NCI-H524 treated with DMSO at 0.1 percent for 48 hours (cell line): ENCODE results near the gene NRROS.
"Not testable (repeated sequence)": the region's sequence is repeated elsewhere in the genome, so short reads cannot be mapped to it uniquely, and the experiment has no call there.

ENCODE experiments used
- DNase-seq: peaks from one replicate; lab custom pipeline; 2025; lab: John Stamatoyannopoulos, UW

Gene NRROS

DNA sequence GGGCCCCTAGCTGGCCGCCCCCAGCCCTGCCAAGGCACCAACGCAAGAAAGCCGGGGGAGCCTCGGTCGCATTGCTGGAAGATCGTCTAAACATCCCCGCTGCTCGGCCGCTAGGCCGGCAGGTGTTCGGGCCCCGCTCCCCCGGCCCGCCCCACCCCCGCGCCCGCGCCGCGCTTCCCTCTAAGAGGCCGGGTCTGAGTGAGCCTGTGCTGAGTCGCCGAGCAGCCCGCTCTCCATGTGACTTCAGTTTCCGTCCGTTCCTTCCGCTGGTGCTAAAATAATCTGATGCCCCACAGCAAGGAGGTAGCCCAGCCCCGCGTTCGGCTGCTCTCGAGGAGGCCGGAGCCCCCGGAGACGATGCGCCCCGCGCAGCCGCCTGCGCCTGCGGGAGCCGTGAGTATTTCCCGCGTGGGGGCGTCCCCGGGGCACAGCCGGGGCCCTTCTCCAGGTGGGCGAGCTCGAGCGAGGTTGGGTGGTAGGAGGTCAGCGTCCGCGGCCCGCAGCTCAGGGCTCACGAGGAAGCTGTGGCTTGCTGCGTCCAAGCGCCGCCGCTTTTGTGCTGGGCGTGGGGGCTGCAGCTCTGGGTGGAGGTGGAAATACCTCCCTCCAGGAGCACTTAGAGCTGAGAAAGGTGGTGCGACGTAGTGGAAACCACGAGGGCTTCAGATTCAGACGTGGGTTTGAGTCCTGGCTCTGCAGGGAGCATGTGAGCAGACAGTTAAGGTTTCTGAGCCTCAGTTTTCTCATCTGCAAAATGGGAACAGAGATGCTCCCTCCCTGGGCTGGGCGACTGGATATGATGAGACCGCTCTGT is at the start of gene NRROS:
Gene NRROS, plus strand, starts transcription at position 212 of the 814 bp plus-strand sequence. CDS start 14,846 bp downstream, outside the sequence.
- DNase-seq: no peak

- no peak for DNase-seq
Measured at GRCh38 chr3:196590279-196590678, 49.2 kb upstream of the NRROS start.

DNA sequence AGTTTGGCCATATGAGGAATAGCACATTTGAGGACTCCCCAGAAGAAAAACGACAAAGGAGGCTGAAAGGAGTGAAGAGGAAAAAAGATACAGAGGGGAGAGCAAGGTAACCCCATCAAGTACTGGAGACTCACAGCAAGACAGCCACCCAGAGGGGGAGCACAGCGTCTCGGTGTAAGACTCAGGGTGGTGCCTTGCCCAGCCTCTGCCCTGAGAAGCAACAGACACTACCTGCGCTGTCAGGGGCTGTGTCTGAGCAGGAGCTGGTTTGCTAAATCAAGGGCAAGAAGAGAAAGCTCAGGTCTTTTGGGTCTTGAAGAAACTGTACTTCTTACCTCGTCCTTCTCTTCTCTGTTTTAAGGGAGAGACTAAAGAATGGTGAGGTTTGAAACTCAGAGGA is 43.1 kb upstream of the NRROS start:
- no peak for DNase-seq

DNA sequence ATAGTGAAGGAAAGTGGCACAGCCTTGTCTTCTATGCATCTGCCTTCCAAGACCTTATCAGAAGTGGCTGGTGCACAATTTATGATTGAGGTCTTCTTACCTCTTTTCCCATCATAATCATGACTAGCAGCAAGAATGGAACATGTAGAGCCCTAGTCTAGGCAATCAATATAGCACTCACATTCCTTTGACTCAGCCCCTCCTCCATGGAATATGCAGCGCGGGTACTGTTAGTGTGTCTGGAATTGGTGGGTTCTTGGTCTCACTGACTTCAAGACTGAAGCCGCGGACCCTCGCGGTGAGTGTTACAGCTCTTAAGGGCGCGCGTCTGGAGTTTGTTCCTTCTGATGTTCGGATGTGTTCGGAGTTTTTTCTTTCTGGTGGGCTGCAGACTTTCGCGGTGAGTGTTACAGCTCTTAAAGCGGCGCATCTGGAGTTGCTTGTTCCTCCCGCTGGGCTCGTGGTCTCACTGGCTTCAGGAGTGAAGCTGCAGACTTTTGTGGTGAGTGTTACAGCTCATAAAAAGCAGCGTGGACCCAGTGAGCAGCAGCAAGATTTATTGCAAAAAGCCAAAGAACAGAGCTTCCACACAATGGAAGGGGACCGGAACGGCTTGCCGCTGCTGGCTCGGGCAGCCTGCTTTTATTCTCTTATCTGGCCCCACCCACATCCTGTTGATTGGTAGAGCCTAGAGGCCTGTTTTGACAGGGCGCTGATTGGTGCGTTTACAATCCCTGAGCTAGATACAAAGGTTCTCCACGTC is 41.3 kb upstream of the NRROS start:
- not testable (repeated sequence) for DNase-seq

GRCh38 chr3:196599734-196600128 is 39.8 kb upstream of the NRROS start:
- no peak for DNase-seq

GRCh38 chr3:196600359-196600758 is 39.1 kb upstream of the NRROS start:
- DNase-seq: no peak

DNA sequence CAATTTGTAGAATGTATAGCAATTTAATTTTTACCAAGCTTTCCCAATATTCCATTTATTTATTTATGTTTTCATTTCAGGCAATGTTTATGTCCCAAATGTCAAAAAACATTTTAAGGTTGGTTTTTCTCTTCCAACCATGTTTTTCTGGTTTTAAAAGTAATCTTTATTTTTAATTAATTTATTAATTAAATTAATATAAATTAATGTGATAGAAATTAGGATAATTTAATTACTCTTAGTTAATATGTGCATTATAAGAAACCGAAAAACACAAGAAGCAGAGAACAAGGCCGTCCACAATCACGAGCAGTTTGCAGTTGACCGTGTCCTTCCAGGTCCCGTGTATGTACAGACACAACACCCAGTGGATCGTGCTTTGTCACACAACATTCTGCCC is 36.8 kb upstream of the NRROS start:
- DNase-seq: no peak

DNA sequence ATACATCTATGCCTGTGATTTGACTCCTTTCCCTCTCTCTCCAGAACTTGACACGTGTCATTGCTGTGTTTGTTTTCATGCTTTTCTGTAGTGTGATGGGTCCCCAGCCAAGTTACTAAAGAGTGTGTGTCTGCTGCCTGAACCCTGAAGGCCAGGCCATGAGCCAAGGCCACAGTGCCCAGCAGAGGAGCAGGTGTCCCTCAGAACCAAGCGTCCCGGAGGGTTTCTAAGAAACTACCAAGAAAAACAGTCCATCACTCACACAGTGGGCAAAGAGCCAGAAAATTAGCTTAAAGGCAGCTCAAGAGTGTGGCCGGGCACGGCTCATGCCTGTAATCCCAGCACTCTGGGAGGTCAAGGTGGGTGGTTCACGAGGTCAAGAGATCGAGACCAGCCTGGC is 35.8 kb upstream of the NRROS start:
- no peak for DNase-seq

- no peak for DNase-seq
Measured at GRCh38 chr3:196604548-196604947, 34.9 kb upstream of the NRROS start.

GRCh38 chr3:196608693-196609092 is 30.8 kb upstream of the NRROS start:
- DNase-seq: no peak

- peak; percentile 31 for DNase-seq
Measured at GRCh38 chr3:196609343-196609775, 30.1 kb upstream of the NRROS start.

- no peak for DNase-seq
Measured at GRCh38 chr3:196609805-196610515, 29.5 kb upstream of the NRROS start.

GRCh38 chr3:196611761-196612483 is 27.6 kb upstream of the NRROS start:
- DNase-seq: no peak

GRCh38 chr3:196615234-196615633 is 24.3 kb upstream of the NRROS start:
- DNase-seq: not testable (repeated sequence)

- no peak for DNase-seq
Measured at GRCh38 chr3:196617256-196617655, 22.2 kb upstream of the NRROS start.

- DNase-seq: no peak
Measured at GRCh38 chr3:196619223-196619622, 20.3 kb upstream of the NRROS start.

DNA sequence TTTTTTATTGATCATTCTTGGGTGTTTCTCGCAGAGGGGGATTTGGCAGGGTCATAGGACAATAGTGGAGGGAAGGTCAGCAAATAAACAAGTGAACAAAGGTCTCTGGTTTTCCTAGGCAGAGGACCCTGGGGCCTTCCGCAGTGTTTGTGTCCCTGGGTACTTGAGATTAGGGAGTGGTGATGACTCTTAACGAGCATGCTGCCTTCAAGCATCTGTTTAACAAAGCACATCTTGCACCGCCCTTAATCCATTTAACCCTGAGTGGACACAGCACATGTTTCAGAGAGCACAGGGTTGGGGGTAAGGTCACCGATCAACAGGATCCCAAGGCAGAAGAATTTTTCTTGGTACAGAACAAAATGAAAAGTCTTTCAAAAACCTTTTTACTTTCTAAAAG is 19.9 kb upstream of the NRROS start:
- not testable (repeated sequence) for DNase-seq

- no peak for DNase-seq
Measured at GRCh38 chr3:196620161-196620604, 19.3 kb upstream of the NRROS start.

DNA sequence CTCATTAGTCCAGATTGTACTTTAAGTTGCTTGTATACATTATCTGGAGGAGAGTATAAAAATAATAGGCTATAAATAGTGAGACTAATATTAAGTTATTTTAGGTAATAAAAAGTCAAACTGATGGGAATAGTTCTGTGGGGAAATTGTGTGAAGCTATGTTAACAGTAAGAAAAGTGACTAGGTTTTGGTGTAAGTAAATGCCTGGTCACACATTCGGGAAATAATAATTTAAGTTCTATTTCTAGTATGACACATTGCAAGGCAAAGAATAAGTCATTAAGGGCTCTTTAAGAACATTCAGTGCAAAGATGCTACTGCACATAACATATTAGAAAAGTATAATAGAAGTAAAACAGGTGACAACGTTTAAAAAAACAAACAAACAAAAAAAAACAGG is 18.8 kb upstream of the NRROS start:
- no peak for DNase-seq

DNA sequence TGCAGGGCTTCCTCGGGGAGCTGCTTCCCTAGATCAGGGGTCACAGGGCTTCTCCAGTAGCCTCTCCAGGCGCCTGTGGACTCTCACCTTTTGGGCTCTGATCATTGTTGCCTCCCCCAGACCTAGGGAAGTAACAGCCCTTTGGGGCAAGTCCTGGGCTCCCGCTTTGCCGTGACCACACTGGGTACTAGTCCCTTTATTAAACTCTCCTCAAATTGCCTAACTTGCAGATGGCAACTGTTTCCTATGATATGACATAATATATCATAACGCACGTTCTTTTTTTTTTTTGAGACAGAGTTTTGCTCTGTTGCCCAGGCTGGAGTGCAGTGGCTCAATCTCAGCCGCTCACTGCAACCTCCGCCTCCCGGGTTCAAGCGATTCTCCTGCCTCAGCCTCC is 17.9 kb upstream of the NRROS start:
- DNase-seq: no peak

DNA sequence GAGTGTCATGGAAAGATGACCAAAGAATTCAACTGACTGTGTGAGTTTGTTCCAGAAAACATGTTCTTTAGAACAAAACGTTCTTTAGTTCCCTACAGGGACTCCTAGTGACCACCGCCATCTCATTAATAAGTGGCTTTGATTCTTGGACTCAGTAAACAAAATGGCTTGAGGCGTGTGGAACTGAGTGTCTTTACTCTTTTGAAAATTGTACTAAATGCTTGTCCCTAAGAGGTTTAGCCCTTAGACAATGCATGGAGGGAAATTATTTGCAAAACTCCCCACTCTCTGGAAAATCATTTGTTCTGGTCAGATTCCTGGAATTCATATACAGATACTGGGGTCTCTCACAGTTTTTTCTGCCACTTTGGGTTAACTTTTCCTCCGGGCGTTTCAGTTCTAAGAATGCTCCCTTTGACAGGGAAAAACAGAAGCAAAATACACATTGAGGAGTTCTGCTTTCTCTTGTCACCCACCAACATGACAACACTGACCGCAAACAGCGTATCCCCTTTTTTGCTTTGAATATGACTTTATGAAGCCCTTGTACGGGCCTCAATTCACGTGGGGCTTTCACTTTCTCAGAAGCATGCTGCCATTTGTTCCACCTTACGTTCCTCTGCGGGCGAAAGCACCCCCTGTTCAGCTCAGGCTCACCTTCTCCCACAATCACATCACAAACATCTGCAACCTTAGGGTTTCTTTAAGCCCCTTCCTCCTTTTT is 15.3 kb upstream of the NRROS start:
- DNase-seq: no peak
